SJSA1 (cell line): ENCODE measurements around the gene NEK3. TPM values are rescaled to one million over a fixed set of nuclear protein-coding genes. Genes with fewer than 3 reads are reported as not detected.
"Not testable (repeated sequence)": the region's sequence is repeated elsewhere in the genome, so short reads cannot be mapped to it uniquely, and the experiment has no call there.

ENCODE experiments used
- DNase-seq, 2 experiments: peaks; one replicate each; pipeline ENCODE4 v3.0.0-alpha.2; 2015 to 2020; ENCODE audit warnings: low spot score in 2 of 2, low read depth in 1 of 2
- H3K27ac ChIP-seq: fragments of 250-450 bp; sonication (Bioruptor Pico); 2 replicates; pipeline ENCODE4 v1.5.1; 2020; ENCODE audit warnings: mild to moderate bottlenecking, moderate library complexity
- H3K27me3 ChIP-seq: fragments of 250-450 bp; sonication (Bioruptor Pico); replicated peaks from 2 replicates; pipeline ENCODE4 v1.5.1; 2020; ENCODE audit warnings: mild to moderate bottlenecking, moderate library complexity
- H3K36me3 ChIP-seq: fragments of 250-450 bp; sonication (Bioruptor Pico); 2 replicates; pipeline ENCODE4 v1.5.1; 2020; ENCODE audit warnings: mild to moderate bottlenecking
- H3K4me1 ChIP-seq: fragments of 250-450 bp; sonication (Bioruptor Pico); replicated peaks from 2 replicates; pipeline ENCODE4 v1.6.1; 2021; ENCODE audit warnings: mild to moderate bottlenecking
- H3K4me3 ChIP-seq: fragments of 250-450 bp; sonication (Bioruptor Pico); 2 replicates; pipeline ENCODE4 v1.5.1; 2020; ENCODE audit warnings: mild to moderate bottlenecking
- H3K9me3 ChIP-seq: fragments of 250-450 bp; sonication (Bioruptor Pico); replicated peaks from 2 replicates; pipeline ENCODE4 v1.5.1; 2020; ENCODE audit warnings: mild to moderate bottlenecking
- total RNA-seq: library from RNA; depleted of rRNA; stranded (reverse); fragments of >200 nt; shearing (Covaris generic); gene quantifications from 2 replicates; pipeline ENCODE4 v1.2.3, GENCODE V29; 2014; rRNA removed

NEK3 gene, protein sequence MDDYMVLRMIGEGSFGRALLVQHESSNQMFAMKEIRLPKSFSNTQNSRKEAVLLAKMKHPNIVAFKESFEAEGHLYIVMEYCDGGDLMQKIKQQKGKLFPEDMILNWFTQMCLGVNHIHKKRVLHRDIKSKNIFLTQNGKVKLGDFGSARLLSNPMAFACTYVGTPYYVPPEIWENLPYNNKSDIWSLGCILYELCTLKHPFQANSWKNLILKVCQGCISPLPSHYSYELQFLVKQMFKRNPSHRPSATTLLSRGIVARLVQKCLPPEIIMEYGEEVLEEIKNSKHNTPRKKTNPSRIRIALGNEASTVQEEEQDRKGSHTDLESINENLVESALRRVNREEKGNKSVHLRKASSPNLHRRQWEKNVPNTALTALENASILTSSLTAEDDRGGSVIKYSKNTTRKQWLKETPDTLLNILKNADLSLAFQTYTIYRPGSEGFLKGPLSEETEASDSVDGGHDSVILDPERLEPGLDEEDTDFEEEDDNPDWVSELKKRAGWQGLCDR
- 4.2 and 8.7 TPM in 2 replicates for total RNA-seq

DNA sequence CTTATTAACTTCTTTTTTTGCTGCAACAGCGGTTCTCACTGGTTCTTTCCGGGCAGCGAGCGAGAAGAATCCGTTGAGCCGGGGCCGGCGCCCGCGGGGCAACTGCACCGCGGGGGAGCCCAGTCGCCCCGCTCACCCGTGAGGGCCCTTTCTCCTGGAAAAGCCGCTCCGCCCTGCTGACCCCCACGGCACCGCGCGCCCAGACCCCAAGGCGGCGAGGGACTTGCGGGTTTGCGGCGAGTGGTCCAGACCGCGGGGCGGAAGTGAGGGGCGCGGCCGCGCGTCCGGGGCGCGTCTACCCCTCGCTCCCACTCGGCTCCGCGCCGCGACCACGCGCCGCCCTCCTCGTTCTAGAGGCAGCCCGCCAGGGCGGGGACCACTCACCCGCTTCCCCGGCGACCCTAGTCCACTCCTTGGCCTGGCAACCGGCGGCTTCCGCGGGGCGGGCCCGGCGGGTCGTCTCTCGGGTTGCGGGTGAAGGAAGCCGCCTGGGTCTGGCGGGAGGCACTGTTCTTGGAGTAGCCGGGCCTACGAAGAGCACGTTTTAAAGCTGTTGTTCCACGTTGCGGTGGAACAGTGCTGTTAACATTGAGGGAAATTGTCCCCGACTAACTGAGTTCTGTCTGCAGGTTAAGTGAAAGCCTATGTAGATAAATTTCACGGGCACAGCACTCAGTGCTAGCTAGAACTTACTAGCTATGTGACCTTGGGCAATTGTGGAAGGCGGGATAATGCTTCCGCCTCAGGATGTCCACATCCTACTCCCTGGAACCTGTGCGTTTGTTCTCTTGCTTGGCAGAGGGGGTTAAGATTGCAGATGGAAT lies at the start of gene NEK3:
TSS of gene NEK3 (minus strand) at position 439 of the 824 bp plus-strand sequence. CDS start 3,406 bp downstream, outside the sequence.
- Histone ChIP-seq H3K36me3 (0 out of 2 replicates have a peak, but pooled peaks cover 3% of the 10 kb centered on the region), H3K9me3 (no peaks in the 10 kb centered on the region), H3K27me3 (no peaks in the 10 kb centered on the region), H3K4me1 (peaks cover 23% of the 10 kb centered on the region), H3K4me3 (peak within 1 kb of the TSS; percentile 80), H3K27ac (peak within 1 kb of the TSS; percentile 78)
- DNase-seq = peak; percentile 64 to 65

DNA sequence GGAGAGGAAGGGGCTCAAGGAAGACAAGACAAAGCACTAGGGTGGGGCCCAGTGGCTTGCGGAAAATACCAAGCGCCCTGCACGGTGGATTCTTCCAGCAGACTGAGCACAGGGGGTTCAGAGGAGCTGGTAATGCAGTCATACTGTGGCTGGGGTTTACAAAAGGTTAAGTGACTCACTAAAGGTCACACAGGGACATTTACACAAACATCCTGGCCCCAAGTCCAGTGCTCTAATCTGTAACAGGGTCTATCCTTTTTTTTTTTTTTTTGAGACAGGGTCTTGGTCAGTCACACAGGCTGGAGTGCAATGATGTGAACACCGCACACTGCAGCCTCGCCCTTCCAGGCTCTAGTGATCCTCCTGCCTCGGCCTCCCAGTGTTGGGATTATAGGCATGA lies 49.0 kb upstream of the NEK3 start:
- not testable (repeated sequence) for H3K27ac ChIP-seq, H3K9me3 ChIP-seq, H3K27me3 ChIP-seq, H3K4me1 ChIP-seq, H3K4me3 ChIP-seq, DNase-seq, H3K36me3 ChIP-seq

DNA sequence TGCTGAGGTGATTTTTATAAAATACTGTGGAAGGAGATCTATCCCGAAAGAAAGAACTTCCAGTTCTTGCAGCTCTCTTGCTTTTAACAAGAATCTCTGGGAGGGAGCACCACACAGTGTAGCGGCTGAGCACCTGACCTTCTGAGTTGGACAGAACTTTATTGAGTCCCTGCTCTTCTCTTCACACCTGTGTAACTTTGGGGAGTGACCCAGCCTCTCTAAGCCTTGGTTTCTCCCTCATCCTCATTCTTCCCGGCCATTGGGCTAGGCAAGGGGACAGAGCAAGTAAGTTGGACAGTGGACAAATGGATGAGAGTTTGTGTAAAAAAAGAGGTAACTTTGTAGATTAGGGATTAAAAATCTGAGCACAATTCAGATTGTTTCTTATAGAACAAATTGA lies 48.5 kb upstream of the NEK3 start:
- H3K9me3 ChIP-seq, H3K4me1 ChIP-seq, H3K27me3 ChIP-seq, H3K36me3 ChIP-seq, H3K27ac ChIP-seq, H3K4me3 ChIP-seq, DNase-seq: not testable (repeated sequence)

DNA sequence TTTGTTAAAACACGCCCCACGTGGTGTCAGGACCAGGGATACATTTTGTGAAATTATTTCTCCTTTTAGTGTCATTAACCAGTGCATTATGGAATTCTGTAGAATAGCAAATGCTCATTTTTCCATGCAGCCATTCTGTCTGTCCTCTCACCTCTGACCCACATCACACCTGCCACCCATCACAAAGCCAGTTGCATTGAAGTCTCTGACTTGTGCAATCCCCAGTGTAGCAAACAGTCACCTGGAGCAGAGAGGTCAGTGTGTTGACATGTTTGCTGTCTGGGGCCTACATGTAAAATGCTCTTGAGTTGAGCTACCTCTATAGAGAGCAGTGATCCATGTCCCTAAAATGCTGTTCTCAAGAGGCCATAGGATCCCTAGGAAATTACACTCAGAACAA lies 47.9 kb upstream of the NEK3 start:
- H3K4me3 ChIP-seq, DNase-seq, H3K36me3 ChIP-seq, H3K27ac ChIP-seq, H3K4me1 ChIP-seq, H3K27me3 ChIP-seq, H3K9me3 ChIP-seq: not testable (repeated sequence)

DNA sequence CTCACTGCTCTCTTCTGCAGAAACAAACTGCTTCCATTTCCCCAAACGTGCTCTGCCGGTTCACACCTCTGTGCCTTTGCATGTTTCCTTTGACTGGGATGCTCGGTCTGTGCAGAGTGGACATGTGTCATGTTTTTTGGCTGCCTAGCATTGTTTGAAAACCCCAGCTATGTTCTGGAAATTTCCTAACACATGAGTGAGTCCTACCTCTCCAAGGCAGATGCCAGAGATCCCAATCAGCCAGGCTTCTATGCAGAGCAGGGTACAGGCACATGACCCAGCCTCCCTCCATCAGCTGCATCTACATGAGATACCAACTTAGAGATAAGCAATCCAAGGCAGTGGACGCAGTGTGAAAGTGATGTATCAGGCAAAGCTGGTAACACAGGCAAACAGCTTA lies 45.1 kb upstream of the NEK3 start:
- not testable (repeated sequence) for H3K27ac ChIP-seq, H3K4me3 ChIP-seq, H3K27me3 ChIP-seq, H3K4me1 ChIP-seq, H3K9me3 ChIP-seq, H3K36me3 ChIP-seq, DNase-seq

DNA sequence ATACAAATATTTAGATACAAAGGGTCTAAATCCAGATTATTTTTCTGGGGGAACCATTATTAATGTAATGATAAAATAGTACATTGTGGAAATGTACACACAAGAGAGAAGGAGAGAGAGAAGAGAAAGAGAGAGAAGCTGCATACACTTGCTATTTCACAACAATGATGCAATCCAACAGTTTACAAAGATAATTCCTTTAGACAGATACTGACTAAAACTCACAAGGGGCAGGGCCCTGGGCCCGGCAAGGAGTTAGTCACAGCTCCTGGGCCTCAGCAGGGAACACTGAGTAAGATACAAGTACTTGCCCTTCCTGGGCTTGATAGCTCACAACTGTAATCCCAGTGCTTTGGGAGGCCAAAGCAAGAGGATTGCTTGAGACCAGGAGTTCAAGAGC lies 44.5 kb upstream of the NEK3 start:
- H3K36me3 ChIP-seq, H3K27ac ChIP-seq, H3K4me1 ChIP-seq, H3K4me3 ChIP-seq, DNase-seq, H3K9me3 ChIP-seq, H3K27me3 ChIP-seq: not testable (repeated sequence)

DNA sequence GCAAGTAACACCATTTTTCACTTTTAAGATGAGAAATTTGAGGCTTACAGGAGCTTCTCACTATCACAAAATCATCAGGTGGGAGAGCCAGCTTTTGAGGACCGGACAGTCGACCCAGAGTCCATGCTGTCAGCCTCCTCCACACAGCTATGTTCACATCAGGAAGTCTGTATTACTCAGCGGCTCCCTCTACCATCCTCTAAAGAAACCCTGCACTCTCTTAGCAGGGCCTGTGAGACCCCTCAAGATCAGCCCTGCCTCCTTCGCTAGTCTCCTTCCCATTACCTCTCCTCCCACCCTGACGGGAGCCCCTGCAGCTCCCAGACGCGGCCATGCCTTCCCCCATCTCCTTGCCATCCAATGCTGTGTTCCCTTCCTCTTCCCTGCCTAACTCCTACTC lies 43.1 kb upstream of the NEK3 start:
- not testable (repeated sequence) for H3K27me3 ChIP-seq, H3K36me3 ChIP-seq, H3K4me1 ChIP-seq, H3K9me3 ChIP-seq, H3K4me3 ChIP-seq, DNase-seq, H3K27ac ChIP-seq

DNA sequence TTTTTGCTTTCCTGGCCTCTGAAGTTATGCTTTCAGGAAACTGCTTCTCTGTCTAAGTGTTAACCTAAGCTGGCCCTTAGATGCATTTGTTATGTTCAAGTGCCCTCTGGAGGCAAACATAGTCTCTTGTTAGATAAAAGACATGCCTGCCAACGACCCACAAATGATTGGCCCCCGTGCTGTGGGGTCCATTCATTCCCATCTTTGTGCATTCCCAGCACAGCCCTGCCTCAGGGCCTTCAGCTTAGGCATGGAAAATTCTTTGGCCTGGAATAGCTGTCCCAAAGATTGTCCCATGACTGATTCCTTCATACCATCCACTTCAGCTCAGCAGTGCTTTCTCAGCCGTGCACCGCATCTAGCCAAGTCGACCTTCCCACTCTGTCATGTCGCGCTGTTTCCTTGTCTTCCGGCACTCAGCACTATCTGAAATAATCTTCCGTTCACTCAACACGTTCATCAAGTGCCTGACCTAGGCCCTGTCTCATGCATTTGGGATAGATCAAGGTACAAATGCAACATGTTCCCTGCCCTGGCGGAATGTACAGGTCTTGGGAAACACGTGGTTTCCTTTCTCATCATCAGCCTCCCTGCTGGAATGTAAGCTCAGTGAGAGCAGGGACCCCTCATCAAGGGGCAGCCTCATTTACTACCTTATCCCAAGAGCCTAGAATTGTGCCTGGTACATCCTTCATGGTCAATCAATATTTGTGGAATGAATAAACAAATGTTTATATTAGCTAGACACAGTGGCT lies 42.2 kb upstream of the NEK3 start:
- H3K36me3 ChIP-seq, H3K4me1 ChIP-seq, H3K27ac ChIP-seq, H3K27me3 ChIP-seq, H3K9me3 ChIP-seq, DNase-seq, H3K4me3 ChIP-seq: not testable (repeated sequence)

DNA sequence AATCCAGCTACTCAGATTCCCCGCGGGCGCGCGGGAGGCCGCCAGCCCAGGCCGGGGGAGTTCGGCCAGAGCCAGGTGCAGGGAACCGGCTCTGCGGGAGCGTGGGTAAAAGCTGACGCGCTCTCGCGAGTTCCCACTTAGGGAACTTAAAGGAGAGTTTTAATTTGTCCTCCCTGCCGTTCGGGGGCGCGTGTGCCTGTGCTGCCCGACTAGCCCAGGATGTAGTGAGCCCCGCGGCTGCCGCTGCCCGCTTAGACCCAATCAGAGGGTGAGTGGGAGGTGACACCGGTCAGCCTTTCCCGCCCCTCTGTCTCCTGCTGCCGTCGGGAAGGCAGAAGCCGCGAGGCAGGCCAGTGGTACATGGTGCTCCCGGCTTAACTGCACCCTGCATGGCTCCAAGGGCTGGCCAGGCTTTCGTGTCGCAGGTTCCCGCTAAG lies 36.0 kb upstream of the NEK3 start:
- no peaks in the 10 kb centered on the region for H3K9me3 ChIP-seq
- no peaks in the 10 kb centered on the region for H3K36me3 ChIP-seq
- DNase-seq = no peak
- H3K4me3 ChIP-seq = no peak overlapping the region; the same call in 1 of the 2 replicates
- H3K27me3 ChIP-seq = no peaks in the 10 kb centered on the region
- no peak overlapping the region for H3K27ac ChIP-seq
- peaks cover 5% of the 10 kb centered on the region; the same call in 1 of the 2 replicates for H3K4me1 ChIP-seq

DNA sequence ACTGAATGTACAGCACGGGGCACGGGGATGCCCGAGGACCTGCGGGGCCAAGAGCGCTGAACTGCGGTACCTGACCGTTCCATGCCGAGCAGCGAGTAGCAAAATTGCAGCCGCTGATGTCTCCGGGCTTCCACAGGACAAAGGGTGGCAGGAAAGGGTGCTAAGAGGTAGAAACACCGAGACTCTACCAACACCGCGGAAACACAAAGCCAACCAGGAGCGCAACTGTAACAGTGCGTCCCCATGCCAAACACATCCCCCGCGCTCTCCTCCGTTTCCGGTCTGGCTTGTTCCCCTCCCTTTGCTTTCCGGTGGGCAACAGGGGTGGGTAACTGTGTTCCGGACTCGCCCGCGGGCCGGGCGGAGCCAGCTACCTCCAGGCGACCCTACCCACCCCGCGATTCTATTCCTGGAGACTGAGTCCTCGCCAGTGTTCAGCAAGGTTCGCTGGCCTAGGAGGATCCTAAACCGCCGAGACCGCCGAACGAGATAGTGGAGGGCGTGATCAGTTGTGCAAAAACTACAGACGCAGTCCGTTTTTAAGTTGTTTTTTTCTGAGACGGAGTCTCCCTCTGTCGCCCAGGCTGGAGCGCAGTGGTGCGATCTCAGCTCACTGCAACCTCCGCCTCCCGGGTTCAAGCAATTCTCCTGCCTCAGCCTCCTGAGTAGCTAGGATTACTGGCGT lies 34.9 kb upstream of the NEK3 start:
- Histone ChIP-seq H3K36me3 (no peaks in the 10 kb centered on the region), H3K27ac (peak overlapping the region; percentile 26; the same call in 1 of the 2 replicates), H3K4me1 (peaks cover 5% of the 10 kb centered on the region; the same call in 1 of the 2 replicates), H3K27me3 (no peaks in the 10 kb centered on the region), H3K9me3 (no peaks in the 10 kb centered on the region), H3K4me3 (peak overlapping the region; percentile 61)
- peak; percentile 78 to 83 for DNase-seq

DNA sequence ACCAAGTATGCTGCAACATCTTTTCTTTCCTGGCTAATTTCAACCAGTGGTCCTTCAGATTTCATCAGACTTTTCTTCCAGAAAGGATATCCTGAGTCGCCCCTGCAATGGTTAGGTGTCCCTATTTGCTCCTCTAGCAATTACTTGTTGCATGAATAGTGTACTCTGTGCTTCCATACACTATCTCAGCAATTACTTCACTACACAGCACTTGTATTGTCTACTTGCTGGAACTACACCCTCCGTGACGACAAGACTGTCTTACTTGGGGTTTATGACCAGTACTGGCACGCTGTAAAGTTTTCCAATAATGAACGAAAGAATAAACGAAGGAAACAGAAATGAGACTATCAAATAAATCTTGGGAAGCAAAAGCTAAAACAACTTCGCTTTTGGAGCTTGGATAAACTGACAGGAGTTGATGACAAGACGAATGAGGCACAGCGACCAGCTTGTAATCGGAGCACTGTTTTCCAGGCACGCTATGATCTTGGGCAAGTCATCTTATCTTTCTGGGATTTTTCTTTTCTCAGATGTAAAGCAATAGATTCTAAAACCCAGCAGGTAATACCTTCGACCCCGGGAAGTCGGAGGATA lies 34.3 kb upstream of the NEK3 start:
- Histone ChIP-seq H3K27ac (peak overlapping the region; percentile 26; the same call in 1 of the 2 replicates), H3K4me3 (peak overlapping the region; percentile 61)
- not testable (repeated sequence) for DNase-seq, H3K27me3 ChIP-seq, H3K4me1 ChIP-seq, H3K9me3 ChIP-seq, H3K36me3 ChIP-seq

DNA sequence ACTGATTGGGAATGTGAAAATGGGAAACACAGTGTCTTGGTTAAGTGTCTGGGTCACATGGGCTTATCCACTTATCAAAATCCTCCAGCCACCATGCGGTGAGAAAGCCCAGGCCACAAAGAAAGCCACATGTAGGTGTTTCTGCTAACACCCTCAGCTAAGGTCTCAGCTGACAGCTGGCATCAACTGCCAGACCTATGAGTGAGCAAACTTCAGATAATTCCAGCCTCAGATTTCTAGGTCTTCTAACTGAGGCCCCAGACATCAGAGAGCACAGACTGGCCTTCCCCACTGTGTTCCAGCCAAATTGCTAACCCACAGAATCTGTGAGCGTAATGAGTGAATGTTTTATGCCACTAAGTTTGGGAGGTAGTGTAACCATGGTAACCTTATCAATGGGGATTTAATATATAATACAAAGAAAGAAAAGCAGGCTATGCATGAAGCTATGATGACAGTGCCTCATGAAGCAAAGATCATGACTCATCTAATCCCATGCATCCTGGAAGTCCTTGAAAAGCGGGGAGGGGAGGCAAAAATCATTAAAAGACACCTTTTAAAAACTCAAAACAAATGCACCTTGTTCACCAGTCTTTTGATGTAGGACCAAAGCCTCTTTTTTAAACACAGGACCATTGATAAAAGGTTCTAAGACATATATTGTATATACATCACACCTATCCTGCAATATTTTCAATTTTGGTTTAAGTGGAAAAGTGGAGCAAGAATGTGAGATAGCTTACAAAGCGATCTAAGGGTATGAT lies 28.2 kb upstream of the NEK3 start:
- peaks cover 11% of the 10 kb centered on the region for H3K36me3 ChIP-seq
- DNase-seq, H3K4me3 ChIP-seq, H3K9me3 ChIP-seq, H3K4me1 ChIP-seq, H3K27ac ChIP-seq, H3K27me3 ChIP-seq: not testable (repeated sequence)
